Activated naive CD8-positive, alpha-beta T cell treated with anti-CD3 and anti-CD28 coated beads for 36 hours (primary cell): Measurements from ENCODE around the gene S100A7A. TPM values are rescaled to one million over a fixed set of nuclear protein-coding genes. Genes with fewer than 3 reads are reported as not detected.

Source experiments
- DNase-seq: peaks from one replicate; pipeline ENCODE4 v3.0.0; 2021
- H3K27ac Mint-ChIP-seq: one replicate; pipeline ENCODE4 v1.8.0; 2022; ENCODE audit warnings: mild to moderate bottlenecking, moderate library complexity, mixed read lengths
- H3K27me3 Mint-ChIP-seq: one replicate; pipeline ENCODE4 v1.8.0; 2022; ENCODE audit warnings: mild to moderate bottlenecking, mixed read lengths
- H3K36me3 Mint-ChIP-seq: one replicate; pipeline ENCODE4 v1.8.0; 2021; ENCODE audit warnings: mild to moderate bottlenecking, mixed read lengths
- H3K4me1 Mint-ChIP-seq: one replicate; pipeline ENCODE4 v1.8.0; 2021; ENCODE audit warnings: mixed read lengths
- H3K4me3 Mint-ChIP-seq: one replicate; pipeline ENCODE4 v1.8.0; 2022; ENCODE audit warnings: mild to moderate bottlenecking, moderate library complexity, mixed read lengths
- H3K9me3 Mint-ChIP-seq: one replicate; pipeline ENCODE4 v1.8.0; 2022; ENCODE audit warnings: mixed read lengths
- total RNA-seq, 2 experiments: library from RNA; stranded (reverse); gene quantifications; one replicate each; pipeline ENCODE4 v1.2.3, GENCODE V29; 2021

The S100A7A gene
- total RNA-seq, 2 experiments from 2014 or later, result not detected

GRCh38 chr1:153428073-153428638, 11.8 kb downstream of the S100A7A start:
- peaks cover 34% of the 10 kb centered on the region for H3K27me3 Mint-ChIP-seq
- no peak overlapping the region for H3K27ac Mint-ChIP-seq
- H3K4me1 Mint-ChIP-seq, result no peaks in the 10 kb centered on the region
- no peak for DNase-seq
- no peak overlapping the region for H3K4me3 Mint-ChIP-seq
- no peaks in the 10 kb centered on the region for H3K9me3 Mint-ChIP-seq
- no peaks in the 10 kb centered on the region for H3K36me3 Mint-ChIP-seq

DNA sequence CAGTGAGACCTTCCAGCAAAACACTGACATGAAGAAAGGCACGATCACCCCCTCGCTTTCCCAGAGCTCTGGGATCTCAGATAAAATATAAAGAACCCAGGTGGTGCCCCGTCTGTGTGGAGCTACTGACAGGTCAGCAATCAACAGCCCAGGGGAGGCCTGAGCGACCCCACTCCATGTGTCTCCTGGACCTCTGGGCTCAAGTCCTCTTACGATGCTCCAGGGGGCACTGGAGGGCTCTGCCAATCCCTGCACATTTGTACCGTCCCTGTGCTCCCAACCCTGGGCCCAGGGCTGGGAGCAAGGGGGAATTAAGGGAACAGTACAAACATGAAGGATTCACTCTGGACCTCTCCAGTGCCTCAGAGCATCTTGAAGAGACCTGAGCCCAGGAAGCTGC, 12.5 kb downstream of the S100A7A start:
- Mint-ChIP-seq H3K36me3 (no peaks in the 10 kb centered on the region), H3K4me1 (no peaks in the 10 kb centered on the region), H3K27me3 (peaks cover 34% of the 10 kb centered on the region), H3K9me3 (no peaks in the 10 kb centered on the region), H3K4me3 (no peak overlapping the region), H3K27ac (no peak overlapping the region)
- DNase-seq, result no peak

DNA sequence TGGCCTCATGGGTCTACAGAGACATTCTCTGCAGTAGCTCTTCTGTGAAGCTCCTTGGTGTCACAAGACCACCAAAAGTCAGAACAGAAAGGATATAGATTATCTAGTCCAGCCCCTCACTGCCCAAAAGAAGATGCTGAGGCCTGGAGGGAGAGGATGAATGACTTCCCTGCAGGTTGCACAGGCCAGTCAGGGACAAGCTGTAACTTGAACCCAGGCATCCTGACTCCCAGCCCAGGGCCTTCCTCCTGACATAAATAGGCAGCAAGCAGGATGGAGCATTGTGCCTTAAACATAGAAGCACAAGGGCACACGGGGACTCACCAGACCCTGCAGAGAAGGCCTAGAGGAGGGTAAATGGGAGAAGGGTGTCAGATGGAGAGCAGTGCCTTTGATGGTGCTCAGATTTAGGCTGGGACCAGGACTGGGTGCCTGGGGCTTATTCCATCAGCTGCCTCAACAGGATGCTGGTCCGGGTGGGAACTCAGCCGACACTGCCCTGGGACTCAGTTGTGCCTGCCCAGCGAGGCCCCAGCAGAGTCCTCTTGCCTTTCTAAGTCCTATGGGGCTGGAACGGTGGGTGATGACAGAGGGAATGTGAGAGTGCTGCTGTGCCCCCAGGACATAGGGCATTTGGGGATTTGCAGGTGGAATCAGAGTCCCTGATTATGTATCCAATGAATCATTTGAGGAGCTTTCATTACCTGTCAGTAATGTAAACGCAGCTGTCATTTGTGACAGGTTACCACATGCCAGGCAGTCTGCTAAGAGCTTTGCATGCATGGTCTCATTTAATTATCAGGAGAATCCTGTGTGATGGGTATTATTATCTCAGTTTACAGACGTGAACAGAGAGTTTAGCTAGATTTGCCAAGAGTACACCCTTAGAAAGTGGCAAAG, 13.2 kb downstream of the S100A7A start:
- peaks cover 31% of the 10 kb centered on the region for H3K27me3 Mint-ChIP-seq
- DNase-seq, result no peak
- no peaks in the 10 kb centered on the region for H3K9me3 Mint-ChIP-seq
- H3K4me1 Mint-ChIP-seq, result no peaks in the 10 kb centered on the region
- H3K36me3 Mint-ChIP-seq, result no peaks in the 10 kb centered on the region
- H3K27ac Mint-ChIP-seq, result no peak overlapping the region
- no peak overlapping the region for H3K4me3 Mint-ChIP-seq

- no peak overlapping the region for H3K4me3 Mint-ChIP-seq
- H3K27ac Mint-ChIP-seq, result no peak overlapping the region
- no peaks in the 10 kb centered on the region for H3K4me1 Mint-ChIP-seq
- no peak for DNase-seq
- no peaks in the 10 kb centered on the region for H3K36me3 Mint-ChIP-seq
- peaks cover 26% of the 10 kb centered on the region for H3K27me3 Mint-ChIP-seq
- no peaks in the 10 kb centered on the region for H3K9me3 Mint-ChIP-seq
Observed at GRCh38 chr1:153430166-153430553, 13.8 kb downstream of the S100A7A start.

- Mint-ChIP-seq H3K27me3 (peaks cover 25% of the 10 kb centered on the region), H3K4me3 (no peak overlapping the region), H3K36me3 (no peaks in the 10 kb centered on the region), H3K9me3 (no peaks in the 10 kb centered on the region), H3K27ac (no peak overlapping the region), H3K4me1 (no peaks in the 10 kb centered on the region)
- DNase-seq, result no peak
Observed at GRCh38 chr1:153430561-153430960, 14.2 kb downstream of the S100A7A start.

GRCh38 chr1:153431002-153431401, 14.7 kb downstream of the S100A7A start:
- no peak overlapping the region for H3K27ac Mint-ChIP-seq
- peaks cover 24% of the 10 kb centered on the region for H3K27me3 Mint-ChIP-seq
- no peaks in the 10 kb centered on the region for H3K9me3 Mint-ChIP-seq
- no peak for DNase-seq
- no peaks in the 10 kb centered on the region for H3K36me3 Mint-ChIP-seq
- no peak overlapping the region for H3K4me3 Mint-ChIP-seq
- H3K4me1 Mint-ChIP-seq, result no peaks in the 10 kb centered on the region

DNA sequence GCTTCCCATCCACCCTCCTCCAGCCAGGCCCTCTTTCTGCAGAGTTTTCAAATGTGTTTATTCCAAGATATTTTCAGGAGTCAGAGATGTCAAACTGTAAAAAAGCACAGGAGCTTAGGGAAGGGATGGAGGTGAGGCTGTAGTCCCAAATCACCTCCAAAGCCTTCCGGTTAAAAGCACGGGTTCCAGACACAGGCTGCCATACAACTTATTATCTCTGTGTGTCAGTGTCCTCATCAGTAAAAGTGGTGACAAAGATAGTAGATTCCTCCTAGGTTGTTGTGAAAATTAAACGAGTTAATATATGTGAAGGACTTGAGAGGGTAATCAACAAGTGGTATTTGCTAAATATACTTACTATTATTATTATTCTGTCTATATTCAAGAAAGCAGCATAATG, 15.1 kb downstream of the S100A7A start:
- no peak for DNase-seq
- Mint-ChIP-seq H3K27me3 (peaks cover 23% of the 10 kb centered on the region), H3K9me3 (no peaks in the 10 kb centered on the region), H3K4me3 (no peak overlapping the region), H3K27ac (no peak overlapping the region), H3K4me1 (no peaks in the 10 kb centered on the region), H3K36me3 (no peaks in the 10 kb centered on the region)

- H3K27ac Mint-ChIP-seq, result no peak overlapping the region
- no peak for DNase-seq
- peaks cover 20% of the 10 kb centered on the region for H3K27me3 Mint-ChIP-seq
- H3K4me1 Mint-ChIP-seq, result no peaks in the 10 kb centered on the region
- no peak overlapping the region for H3K4me3 Mint-ChIP-seq
- no peaks in the 10 kb centered on the region for H3K9me3 Mint-ChIP-seq
- no peaks in the 10 kb centered on the region for H3K36me3 Mint-ChIP-seq
Observed at GRCh38 chr1:153431928-153432327, 15.6 kb downstream of the S100A7A start.

DNA sequence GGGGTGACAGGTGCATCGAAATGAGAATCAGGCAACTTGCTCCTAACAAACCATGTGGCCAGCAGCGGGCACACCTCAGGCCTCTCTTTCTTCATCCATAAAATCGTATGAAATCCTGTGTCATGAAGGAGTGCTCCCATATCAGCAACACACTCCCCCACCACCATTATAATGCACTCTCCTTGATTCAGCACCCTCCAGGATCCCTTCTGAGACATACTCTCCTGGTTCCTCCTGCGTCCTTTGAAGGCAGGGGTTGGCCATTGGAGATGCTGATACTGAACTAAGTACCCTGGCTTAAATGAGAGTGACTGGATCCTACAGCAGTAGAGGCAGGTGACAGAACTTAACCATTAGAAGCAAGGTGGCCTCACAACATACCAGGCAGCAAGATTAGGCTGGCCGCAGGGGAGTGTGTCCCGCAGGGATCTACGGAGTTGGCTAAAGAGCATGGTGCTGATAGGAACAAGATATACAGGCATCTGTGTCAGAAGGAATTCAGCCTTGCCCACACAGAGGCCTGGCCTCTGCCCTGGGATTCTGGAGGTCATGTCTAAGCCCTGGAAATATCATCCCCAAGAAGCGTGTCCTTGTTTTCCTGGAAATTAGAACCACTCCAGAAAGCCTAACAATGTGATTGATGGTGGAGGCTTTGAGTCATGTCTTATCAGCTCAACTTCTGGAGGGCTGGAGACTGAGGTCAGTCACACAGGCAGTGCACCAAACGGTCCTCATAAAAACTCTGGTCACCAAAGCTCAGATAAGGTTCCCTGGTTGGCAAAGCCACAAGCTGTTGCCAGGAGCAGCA, 16.8 kb downstream of the S100A7A start:
- H3K4me1 Mint-ChIP-seq, result no peaks in the 10 kb centered on the region
- no peak overlapping the region for H3K27ac Mint-ChIP-seq
- DNase-seq, result no peak
- no peak overlapping the region for H3K4me3 Mint-ChIP-seq
- no peaks in the 10 kb centered on the region for H3K9me3 Mint-ChIP-seq
- H3K36me3 Mint-ChIP-seq, result no peaks in the 10 kb centered on the region
- peaks cover 11% of the 10 kb centered on the region for H3K27me3 Mint-ChIP-seq

DNA sequence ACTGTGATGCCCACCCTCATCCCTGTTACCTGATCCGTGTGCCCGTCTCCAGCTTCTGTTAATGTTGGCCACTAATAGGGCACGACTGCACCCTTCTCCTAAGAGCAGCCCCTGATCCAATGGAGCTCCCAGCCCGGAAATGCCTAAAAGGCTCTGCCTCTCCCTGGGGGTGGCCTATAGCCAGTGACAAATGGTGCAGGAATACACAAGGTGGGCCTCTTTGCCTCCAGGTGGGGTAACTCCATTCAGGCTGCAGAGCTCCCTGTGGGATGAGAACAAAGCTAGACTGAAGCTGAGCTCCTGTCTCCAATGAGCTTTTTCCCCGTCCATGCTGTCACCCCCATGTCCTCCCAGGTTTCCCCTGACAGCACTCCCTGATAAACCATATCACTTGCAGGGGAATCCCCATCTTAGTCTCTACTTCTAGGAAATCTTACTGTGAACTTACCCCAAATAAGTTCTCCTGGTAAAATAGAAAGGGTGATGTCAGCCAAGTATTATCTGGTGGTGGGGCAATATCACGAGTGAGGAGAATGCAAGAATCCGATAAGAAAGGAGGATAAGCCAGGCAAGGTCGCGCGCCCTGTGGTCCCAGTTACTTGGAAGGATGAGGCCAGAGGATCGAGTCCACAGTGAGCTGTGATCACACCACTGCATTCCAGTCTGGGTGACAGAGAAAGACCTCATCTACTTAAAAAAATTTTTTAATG, 18.6 kb downstream of the S100A7A start:
- H3K36me3 Mint-ChIP-seq, result no peaks in the 10 kb centered on the region

DNA sequence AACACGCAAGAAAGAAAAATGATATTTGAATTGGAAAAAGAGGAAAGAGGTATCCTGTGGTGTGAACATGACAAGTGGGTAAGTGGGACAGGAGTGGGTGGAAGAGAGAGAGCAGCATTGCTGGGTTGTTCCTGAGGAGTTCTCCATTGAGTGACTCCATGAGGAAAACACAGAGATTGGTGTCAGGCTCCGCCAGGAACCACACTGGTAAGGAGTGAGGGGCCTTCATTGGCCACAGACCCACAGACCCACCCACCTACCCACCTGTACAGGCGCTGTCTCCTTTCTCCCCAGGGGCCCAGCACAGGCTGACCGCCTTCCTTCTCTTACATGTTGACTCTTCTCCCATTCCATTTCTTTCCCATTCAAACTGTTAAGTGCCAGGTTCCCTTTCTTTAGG, 20.9 kb downstream of the S100A7A start:
- H3K36me3 Mint-ChIP-seq, result no peaks in the 10 kb centered on the region
- H3K4me1 Mint-ChIP-seq, result no peaks in the 10 kb centered on the region
- peaks cover 7% of the 10 kb centered on the region for H3K27me3 Mint-ChIP-seq
- H3K27ac Mint-ChIP-seq, result no peak overlapping the region
- no peak for DNase-seq
- no peak overlapping the region for H3K4me3 Mint-ChIP-seq
- H3K9me3 Mint-ChIP-seq, result no peaks in the 10 kb centered on the region

More for the DNA sequence above, 18.6 kb downstream of the S100A7A start:
- no peak for DNase-seq
- Mint-ChIP-seq H3K4me3 (no peak overlapping the region), H3K27ac (no peak overlapping the region), H3K27me3 (peaks cover 7% of the 10 kb centered on the region), H3K9me3 (no peaks in the 10 kb centered on the region), H3K4me1 (no peaks in the 10 kb centered on the region)

GRCh38 chr1:153438599-153438998, 22.3 kb downstream of the S100A7A start:
- peaks cover 7% of the 10 kb centered on the region for H3K27me3 Mint-ChIP-seq
- no peak overlapping the region for H3K27ac Mint-ChIP-seq
- no peaks in the 10 kb centered on the region for H3K9me3 Mint-ChIP-seq
- no peak for DNase-seq
- no peaks in the 10 kb centered on the region for H3K36me3 Mint-ChIP-seq
- H3K4me1 Mint-ChIP-seq, result no peaks in the 10 kb centered on the region
- H3K4me3 Mint-ChIP-seq, result no peak overlapping the region

- Mint-ChIP-seq H3K27ac (no peak overlapping the region), H3K36me3 (no peaks in the 10 kb centered on the region)
Observed at GRCh38 chr1:153439273-153439672, 23.0 kb downstream of the S100A7A start.

DNA sequence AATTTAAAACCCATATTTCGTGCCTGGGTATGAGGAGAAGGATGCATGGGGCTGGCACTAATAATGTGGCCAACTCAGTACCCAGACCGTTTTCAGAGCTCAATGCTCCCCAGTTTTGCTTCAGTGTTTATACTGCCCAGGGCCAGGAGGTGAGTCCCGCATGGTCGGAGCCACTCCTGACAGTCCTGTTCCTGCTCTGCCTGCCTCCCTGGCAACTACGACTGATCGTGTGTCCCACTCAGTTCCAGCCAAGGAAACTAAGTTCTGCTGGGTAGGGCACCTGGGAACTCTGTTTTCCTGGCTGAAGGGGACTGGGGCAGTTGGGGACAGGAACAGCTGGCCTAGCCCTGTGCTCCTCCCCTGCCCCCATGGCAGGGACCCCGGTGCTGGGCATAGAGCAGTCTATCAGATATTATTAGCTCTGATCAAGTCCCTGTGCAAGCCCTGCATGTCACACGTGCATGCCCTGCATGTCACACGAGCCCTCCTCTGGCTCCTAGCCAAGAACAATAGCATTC, 25.0 kb downstream of the S100A7A start:
- Mint-ChIP-seq H3K4me3 (no peak overlapping the region), H3K4me1 (no peaks in the 10 kb centered on the region), H3K9me3 (no peaks in the 10 kb centered on the region)

More at GRCh38 chr1:153439273-153439672, 23.0 kb downstream of the S100A7A start:
- H3K27me3 Mint-ChIP-seq, result peaks cover 12% of the 10 kb centered on the region
- no peaks in the 10 kb centered on the region for H3K4me1 Mint-ChIP-seq
- H3K9me3 Mint-ChIP-seq, result no peaks in the 10 kb centered on the region
- H3K4me3 Mint-ChIP-seq, result no peak overlapping the region
- no peak for DNase-seq

More for the DNA sequence above, 25.0 kb downstream of the S100A7A start:
- peaks cover 12% of the 10 kb centered on the region for H3K27me3 Mint-ChIP-seq
- DNase-seq, result no peak
- no peaks in the 10 kb centered on the region for H3K36me3 Mint-ChIP-seq
- no peak overlapping the region for H3K27ac Mint-ChIP-seq
